ENCODE data around the gene PATJ. TPM values are rescaled to one million over a fixed set of nuclear protein-coding genes. Genes with fewer than 3 reads are reported as not detected.

PATJ gene
- polyA plus RNA-seq, 3 donors: 36.1 to 55.6 (median 36.4) TPM

DNA sequence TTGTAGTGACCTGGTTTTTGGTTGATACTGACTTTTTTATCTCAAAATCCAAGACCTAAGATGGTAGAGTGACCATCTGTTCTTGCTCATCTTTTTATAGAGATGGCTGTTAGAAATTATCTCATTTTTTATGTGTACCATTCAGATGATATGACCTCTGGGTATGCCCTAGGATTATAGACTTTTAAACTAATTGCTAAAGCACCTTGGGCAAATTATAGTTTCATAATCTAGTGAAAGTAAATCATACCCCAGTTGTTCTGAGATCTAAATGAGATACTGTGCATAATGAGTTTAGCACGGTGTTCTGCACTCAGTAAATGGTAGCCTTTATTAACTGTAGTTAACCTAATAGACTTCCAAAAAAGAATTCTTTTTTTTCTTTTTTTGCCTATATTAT, 269.8 kb downstream of the PATJ start:
- DNase-seq (ENCODE audit: extremely low read depth in 1 of 11, low read depth in 9 of 11, low spot score in 4 of 11): no peak

DNA sequence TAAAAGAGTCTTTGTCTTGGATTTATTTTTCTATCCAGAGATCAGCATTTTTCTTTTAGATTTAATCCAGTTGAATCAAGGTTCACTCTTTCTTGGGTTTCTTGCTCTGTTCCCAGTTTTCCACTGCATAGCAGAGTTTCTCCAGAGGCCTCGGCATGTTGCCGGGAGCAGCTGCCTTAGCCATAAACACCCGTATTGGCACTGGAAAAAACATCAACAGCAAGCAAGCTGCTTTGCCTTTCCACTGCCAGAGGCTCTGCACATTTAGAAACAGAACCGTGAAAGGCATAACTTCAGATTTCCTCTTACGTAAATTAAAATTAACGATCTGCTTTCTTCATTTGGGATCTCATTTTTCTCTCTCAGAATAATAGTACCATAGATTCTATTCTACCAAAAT, 270.6 kb downstream of the PATJ start:
- DNase-seq (ENCODE audit: extremely low read depth in 1 of 11, low read depth in 9 of 11, low spot score in 4 of 11): no peak

DNA sequence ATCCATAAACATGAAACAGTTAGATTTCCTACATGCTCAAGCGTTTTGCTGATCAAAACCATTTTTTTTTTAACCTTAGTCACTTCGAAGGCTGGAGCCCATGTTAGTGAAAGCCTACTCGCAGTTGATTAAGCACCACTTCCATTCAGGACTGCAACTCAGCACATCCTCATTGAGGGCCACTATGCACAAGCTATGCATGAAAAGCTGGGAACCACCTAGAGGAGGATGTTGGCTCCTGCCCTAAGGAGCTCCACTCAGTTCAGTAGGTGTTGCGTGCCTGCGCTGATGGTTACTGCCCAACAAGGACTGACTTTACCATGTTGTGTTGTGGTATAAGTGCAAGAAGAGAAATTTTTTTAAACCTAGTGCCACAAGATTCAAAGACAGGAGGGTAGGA, 271.0 kb downstream of the PATJ start:
- DNase-seq (ENCODE audit: extremely low read depth in 1 of 11, low read depth in 9 of 11, low spot score in 4 of 11): no peak

DNA sequence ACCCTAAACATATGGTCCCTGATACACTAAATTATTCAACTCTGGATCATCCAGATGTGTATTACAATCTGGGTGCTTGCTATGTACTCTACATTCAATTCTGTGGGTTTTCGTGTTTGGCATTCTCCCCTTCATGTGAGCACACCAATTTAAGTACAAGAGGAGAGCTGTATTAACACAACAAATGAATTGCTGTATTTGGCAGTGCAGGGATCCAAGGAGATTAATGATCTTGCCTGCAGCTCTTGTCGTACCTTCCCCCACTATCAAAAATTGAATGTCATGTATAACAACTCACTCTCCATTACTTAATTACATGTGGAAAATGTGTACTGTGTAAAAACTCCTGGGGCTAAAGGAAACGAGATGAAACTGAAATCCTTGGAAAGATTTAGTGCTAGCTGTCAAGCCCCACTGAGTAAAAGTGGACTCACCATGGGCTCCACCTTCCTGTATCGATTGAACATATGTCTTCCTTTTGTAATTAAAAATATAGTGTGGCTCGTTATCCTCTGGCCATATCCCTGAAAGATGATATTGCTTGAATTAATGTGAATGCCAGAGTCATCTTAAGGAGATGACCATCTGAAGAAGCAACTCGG, 280.2 kb downstream of the PATJ start:
- DNase-seq (ENCODE audit: extremely low read depth in 1 of 11, low read depth in 9 of 11, low spot score in 4 of 11): no peak

DNA sequence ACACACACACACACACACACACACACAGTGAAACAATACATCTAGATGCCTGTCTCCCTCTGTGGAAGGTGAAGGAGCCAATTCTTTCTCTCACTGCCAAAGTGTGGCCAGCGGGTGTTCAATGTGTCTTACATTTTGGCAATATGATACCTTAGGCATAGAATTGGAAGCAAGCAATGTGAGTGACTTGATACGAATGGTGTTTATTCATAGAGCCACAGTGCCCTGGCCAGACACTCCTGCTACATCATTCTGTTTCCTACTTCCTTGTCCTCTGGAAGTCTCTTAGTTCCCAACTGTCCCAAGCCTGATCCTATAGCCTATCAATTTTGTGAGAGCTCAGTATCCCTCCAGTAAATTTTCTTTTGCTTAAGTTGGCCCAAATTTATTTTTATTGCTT, 282.4 kb downstream of the PATJ start:
- no peak for DNase-seq (ENCODE audit: extremely low read depth in 1 of 11, low read depth in 9 of 11, low spot score in 4 of 11)

DNA sequence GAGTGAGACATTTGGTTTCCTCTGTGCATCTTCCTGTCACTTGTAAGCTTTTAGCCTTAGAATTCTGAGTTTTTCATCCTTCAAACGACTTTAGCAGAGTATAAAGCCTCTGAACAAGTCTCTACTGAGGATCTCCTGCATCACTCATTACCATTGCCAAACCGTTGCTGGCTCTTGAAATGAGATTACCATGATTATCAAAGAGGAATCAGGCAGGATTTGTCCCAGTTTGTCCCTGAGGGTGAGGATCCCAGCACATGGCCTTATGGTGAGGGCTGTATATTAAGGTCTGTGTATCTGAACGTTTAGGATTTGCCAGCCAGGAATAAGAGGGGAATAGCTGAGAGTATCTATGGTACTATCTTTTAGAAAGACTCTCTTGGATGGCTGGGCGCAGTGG, 282.9 kb downstream of the PATJ start:
- DNase-seq (ENCODE audit: extremely low read depth in 1 of 11, low read depth in 9 of 11, low spot score in 4 of 11): no peak

DNA sequence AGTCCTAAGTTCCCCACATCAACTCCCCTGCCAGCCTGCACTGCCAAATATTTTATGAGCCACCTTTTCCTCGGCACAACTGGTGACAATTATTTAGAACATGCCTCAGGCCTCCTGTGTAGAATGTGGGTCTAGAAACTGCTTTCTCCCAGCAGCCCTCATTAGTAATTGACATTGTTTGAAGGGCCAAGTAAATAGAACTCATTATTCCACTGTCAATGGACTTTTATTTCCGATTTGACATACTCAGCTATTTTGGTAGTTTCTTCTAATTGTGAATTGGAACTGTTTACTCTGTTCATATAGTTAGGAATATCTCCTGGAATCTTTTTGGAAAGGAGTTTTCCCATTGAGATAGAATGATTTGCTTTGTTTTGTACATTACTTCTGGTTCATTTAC, 283.6 kb downstream of the PATJ start:
- DNase-seq (ENCODE audit: extremely low read depth in 1 of 11, low read depth in 9 of 11, low spot score in 4 of 11): no peak

DNA sequence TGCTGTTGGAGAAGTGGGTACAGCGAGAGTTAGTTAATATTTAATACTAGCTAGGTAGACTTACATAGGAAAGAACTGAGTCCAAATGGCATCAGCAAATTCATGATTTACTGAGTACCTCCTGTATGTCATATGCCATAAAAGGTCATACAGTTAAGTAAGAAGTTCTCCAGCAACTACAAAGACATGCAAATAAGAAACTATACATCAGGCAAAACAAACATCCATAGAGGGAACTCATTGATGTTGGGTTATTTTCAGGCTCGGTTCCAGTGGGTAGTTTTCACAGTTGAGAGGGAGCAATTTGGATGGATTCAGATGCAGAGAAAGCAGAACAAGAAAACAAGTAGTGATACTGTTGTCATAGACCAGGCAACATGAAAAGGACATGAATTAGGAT, 287.4 kb downstream of the PATJ start:
- DNase-seq (ENCODE audit: extremely low read depth in 1 of 11, low read depth in 9 of 11, low spot score in 4 of 11): no peak

DNA sequence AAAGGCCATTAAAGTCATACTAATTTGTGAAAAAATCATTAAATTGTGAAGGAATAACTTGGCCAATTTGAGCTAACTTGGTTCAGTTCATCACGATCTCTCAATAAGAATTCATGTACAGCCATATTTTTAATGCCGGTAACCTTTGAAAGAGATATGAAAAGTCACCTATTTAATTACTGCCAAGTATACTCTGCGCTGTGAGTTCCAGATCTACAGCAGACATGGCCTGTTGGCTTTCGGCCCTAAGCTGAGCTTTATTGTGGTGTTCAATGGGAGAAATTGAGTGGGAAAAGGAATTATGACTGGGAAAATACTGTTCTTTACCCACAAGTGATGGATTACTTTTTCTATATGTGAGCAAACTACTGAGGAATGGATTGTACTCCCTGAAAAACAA, 292.5 kb downstream of the PATJ start:
- no peak for DNase-seq (ENCODE audit: extremely low read depth in 1 of 11, low read depth in 9 of 11, low spot score in 4 of 11)

DNA sequence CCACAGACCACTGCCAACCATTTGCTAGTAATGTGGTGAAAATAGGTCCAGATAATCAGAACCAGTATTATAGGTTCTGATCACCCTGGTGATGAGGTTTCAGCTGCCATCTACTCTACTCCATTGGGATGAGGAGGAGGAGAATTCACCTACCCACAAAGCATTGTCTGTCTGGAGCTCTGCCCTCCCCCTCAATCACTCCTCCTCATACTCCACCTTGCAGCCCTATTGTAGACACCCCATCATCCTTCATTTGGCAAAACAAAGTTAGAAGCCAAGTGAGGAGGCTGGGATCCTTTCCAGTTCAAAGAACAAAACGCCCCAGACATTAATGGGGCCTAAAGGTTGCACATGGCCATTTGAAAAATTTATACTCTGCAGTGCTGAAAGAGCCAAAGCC, 295.0 kb downstream of the PATJ start:
- DNase-seq (ENCODE audit: extremely low read depth in 1 of 11, low read depth in 9 of 11, low spot score in 4 of 11): no peak

DNA sequence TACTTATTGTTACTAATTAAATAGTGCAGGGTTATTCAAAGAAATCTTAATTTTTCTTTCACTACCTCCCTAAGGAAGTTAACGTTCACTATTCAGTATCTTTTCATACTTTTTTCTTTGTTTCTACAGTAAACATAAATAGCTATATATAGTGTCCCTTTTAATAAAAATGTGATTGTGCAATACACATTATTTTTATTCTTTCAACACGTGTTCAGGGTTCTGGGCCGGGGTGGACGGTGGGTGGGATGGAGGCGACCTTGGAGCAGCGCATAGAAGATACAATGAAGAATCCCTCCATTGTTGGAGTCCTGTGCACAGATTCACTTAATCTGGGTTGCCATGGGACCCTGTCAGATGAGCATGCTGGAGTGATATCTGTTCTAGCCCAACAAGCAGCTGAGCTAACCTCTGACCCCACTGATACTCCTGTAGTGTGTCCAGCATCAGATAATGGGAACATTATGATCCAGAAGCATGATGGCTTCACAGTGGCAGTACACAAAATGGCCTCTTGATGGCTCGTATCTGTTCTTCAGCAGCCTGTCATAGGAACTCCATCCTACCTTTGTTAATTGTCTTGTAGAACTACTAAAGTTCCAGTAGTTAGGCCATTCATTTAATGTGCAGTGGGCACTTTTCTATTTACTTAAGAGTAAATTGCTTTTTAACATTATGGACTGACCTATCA, 296.5 kb downstream of the PATJ start:
- no peak for DNase-seq (ENCODE audit: extremely low read depth in 1 of 11, low read depth in 9 of 11, low spot score in 4 of 11)

DNA sequence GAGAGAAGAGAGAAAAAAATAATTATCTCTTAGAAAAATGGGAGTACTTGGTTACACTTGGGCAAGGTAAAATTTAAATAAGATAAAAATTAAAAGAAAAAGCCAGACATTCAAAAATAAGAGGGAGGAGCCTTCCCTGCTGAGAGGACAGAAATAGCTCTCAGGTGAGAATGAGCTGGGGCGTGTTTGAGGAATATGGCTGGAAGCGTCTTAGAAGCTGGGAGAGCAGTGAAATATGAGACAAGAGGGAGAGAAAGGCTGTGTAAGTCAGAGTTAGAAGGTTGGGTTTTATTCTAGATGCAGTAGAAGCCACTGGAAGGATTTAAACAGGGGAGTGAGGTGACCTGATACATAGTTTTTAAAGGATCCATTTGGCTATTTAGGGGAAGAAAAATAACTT, 298.2 kb downstream of the PATJ start:
- DNase-seq (ENCODE audit: extremely low read depth in 1 of 11, low read depth in 9 of 11, low spot score in 4 of 11): no peak

DNA sequence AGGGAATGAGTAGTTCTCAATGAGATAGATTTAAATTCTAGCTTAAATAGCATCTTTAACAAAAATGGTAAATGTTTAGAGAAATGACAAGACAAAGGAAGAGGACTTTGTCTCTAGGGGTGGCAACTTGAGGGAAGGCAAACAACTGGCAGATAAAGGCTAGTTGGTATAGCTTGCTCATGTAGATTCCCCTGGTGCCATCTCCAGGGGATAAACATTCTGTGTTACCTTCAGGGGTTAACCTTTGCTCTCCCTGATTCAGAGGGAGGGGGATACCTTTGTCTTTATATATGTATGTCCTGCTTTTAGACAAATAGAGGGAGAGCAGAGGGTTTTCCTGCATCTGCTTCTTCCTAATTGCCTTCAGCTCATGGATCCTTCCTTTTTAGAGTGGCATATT, 298.7 kb downstream of the PATJ start:
- no peak for DNase-seq (ENCODE audit: extremely low read depth in 1 of 11, low read depth in 9 of 11, low spot score in 4 of 11)

DNA sequence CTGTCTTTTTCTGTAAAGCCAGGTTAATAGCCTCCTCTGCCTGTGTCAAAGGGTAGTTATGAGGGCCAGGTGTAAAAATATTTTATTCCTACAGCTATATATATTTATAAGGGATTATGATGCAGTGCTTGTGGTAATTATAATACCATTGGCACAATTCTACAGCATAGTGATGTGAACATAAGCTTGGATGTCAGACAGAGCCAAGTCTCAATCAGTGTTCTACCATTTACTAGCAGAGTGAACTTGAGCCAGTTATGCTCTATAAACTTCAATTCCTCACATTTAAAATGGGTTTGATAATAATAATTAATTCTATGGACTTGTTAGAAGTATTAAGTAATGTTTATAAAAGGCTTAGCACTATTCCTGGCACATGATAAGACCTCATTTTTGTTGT, 300.9 kb downstream of the PATJ start:
- DNase-seq (ENCODE audit: extremely low read depth in 1 of 11, low read depth in 9 of 11, low spot score in 4 of 11): no peak

DNA sequence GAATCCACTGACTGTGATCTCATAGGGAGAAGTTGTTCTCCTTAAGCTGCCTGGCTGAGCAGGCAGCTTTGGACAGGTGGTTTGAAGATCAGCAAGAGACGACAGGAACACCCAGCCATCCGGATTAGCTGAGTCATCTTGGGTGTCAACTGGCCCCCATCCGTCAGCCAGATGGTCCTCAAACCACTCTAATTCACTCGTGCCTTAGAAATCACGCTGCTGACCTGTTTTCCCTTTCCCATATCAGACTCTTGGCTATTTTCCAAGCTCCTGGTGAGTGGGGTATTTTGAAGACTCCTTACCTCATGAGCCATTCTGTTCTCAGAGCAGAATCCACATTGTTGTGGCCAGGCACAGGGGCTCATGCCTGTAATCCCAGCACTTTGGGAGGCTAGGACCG, 303.3 kb downstream of the PATJ start:
- no peak for DNase-seq (ENCODE audit: extremely low read depth in 1 of 11, low read depth in 9 of 11, low spot score in 4 of 11)

DNA sequence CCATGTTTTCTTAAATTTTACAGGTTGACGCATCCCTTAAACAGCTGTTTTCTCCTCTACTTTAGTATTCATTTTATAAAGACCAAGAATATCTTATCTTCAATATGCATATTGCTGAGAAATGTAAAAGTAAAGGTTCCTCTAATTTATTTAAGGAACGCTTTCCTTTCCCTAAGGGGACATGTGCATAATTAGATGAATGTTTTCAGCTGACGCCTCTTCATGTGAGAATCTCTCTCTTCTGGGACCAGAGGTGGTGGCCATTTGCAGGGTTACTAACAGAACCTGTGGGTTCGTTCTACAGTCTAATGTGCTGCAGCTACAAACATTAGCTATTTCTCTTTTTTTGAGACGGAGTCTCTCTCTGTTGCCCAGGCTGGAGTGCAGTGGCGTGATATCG, 304.6 kb downstream of the PATJ start:
- DNase-seq (ENCODE audit: extremely low read depth in 1 of 11, low read depth in 9 of 11, low spot score in 4 of 11): no peak

DNA sequence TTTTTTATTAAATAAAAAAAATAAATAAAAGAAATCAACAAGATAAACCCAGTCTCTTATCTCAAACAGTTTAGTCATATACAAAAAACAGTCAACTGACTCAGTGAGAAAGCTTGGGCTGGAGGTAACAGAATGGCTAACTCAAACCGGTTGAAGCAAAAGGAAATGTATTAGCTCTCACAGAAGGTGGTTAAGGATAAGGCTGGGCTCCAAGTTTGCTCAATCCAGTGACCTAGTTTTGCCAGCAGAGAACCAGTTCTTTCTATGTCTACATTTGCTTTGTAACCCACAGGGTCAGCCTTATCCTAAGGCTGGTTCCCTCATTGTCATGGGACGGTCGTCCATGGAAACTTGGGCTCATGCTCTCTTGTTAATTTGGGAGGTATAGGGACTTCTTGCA, 307.9 kb downstream of the PATJ start:
- no peak for DNase-seq (ENCODE audit: extremely low read depth in 1 of 11, low read depth in 9 of 11, low spot score in 4 of 11)

DNA sequence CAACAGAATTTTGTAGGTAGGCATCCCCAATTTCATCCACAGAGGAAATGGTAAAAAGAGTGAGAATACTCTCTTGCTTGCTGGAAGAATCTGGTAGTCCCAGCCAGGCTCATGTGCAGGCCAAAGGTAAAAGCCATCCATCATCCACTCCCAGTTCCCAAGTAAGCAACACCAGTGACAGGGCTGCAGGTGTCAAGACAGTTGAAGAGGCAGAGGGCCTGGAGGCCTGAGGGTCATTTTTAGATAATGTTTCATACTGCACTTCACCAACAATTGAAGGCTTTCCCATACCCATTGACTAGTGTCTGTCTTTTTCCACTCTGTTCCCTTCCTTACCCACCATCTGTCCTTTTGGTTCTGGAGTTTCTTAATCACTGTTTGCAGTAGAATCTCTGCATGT, 310.7 kb downstream of the PATJ start:
- DNase-seq (ENCODE audit: extremely low read depth in 1 of 11, low read depth in 9 of 11, low spot score in 4 of 11): no peak

DNA sequence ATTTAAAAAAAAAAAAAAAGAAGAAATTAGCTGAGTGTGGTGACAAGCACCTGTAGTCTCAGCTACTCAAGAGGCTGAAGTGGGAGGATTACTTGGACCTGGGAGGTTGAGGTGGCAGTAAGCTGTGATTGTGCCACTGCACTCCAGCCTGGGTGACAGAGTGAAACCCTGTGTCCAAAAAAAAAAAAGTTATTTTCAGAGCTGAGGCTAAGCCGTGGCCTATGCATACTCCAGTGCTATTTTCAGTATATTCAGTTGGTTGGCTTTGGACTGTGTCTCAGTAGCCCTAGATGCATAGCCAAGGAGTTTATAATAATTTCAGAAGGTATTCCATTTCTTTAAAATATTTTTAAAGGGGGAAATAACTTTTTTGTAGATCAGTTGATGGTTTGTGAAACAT, 311.9 kb downstream of the PATJ start:
- no peak for DNase-seq (ENCODE audit: extremely low read depth in 1 of 11, low read depth in 9 of 11, low spot score in 4 of 11)

DNA sequence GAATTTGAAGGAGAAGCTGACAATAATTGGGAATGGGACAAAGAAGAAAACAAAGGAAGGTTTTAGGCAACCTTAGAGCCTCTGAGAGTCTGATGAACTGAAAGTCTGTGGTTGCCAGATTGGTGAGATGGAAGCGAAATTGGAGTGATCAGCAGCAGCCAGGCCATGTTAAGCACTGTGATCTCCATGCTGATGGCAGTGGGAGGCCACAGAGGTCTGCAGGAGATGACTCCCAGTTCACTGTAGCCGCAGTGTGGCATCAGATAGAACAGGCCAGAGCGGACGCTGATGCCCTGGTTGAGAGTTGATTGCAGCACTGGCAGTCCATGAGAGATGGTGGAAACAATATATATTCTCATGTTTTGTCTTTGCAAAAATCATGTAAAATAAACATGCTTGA, 314.9 kb downstream of the PATJ start:
- DNase-seq (ENCODE audit: extremely low read depth in 1 of 11, low read depth in 9 of 11, low spot score in 4 of 11): no peak

DNA sequence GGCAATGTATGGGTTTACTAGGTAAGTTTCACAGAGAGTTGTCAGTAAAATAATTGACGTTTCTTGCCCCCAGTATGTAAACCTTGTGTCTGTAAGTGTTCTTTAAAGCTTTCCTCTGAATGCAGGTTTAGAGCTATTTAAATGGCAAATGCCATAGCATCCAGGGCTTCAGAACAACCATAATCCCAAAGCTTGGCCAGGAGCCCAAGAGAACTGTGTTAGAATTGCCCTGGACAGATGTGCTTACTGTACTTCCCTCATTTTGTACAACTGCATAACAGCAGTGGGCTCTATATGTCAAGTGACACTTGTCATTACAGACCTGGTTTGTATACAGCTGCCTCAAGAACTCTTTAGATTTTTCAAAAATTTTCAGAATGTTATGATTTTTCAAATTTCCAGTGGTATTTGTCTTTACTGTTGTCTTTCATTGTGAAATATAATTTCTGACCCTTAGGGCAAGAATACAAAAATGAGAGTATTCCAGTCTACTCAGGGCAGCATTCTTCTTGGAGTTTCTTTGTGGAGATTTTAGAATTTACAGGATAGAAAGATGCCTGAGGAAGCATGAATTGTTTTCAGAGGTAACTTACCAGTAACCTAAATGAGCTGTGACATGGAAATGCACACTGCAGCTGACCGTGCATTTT, 315.5 kb downstream of the PATJ start:
- DNase-seq (ENCODE audit: extremely low read depth in 1 of 11, low read depth in 9 of 11, low spot score in 4 of 11): no peak
